VCaP (cell line): ENCODE measurements around the gene MTCL1.

Experiments
- H3K27ac ChIP-seq: fragments of 450-650 bp; 2 replicates; pipeline ENCODE4 v1.5.1; 2017
- CTCF ChIP-seq: fragments of 450-650 bp; conservative IDR thresholded peaks from 2 replicates; pipeline ENCODE4 v1.5.1; 2017; ENCODE audit warnings: mild to moderate bottlenecking, moderate library complexity

Gene MTCL1

GRCh38 chr18:8741117-8741516, 35.8 kb downstream of the MTCL1 start:
- TF ChIP-seq CTCF: no peak
- peak overlapping the region; percentile 60 for H3K27ac ChIP-seq

GRCh38 chr18:8741532-8741931, 36.2 kb downstream of the MTCL1 start:
- TF ChIP-seq CTCF: no peak
- peak overlapping the region; percentile 60 for H3K27ac ChIP-seq

- no peak for TF ChIP-seq CTCF
- peak overlapping the region; percentile 60 for H3K27ac ChIP-seq
These were observed 37.3 kb downstream of the MTCL1 start for GRCh38 chr18:8742387-8743361.

GRCh38 chr18:8744038-8744437, 38.7 kb downstream of the MTCL1 start:
- H3K27ac ChIP-seq: no peak overlapping the region
- TF ChIP-seq CTCF: no peak

- H3K27ac ChIP-seq: no peak overlapping the region
- no peak for TF ChIP-seq CTCF
These were observed 39.3 kb downstream of the MTCL1 start for GRCh38 chr18:8744656-8745055.

- no peak for TF ChIP-seq CTCF
- no peak overlapping the region for H3K27ac ChIP-seq
These were observed 40.1 kb downstream of the MTCL1 start for GRCh38 chr18:8745355-8746014.

- H3K27ac ChIP-seq: no peak overlapping the region
These were observed 42.1 kb downstream of the MTCL1 start for GRCh38 chr18:8747440-8747937.

More at GRCh38 chr18:8747440-8747937, 42.1 kb downstream of the MTCL1 start:
- no peak for TF ChIP-seq CTCF
